NCI-H187 (cell line): ENCODE data around the gene HOXA13.

Experiments
- DNase-seq, 2 experiments: peaks; one replicate each; lab custom pipeline; 2025; lab: John Stamatoyannopoulos, UW

The HOXA13 gene

DNA sequence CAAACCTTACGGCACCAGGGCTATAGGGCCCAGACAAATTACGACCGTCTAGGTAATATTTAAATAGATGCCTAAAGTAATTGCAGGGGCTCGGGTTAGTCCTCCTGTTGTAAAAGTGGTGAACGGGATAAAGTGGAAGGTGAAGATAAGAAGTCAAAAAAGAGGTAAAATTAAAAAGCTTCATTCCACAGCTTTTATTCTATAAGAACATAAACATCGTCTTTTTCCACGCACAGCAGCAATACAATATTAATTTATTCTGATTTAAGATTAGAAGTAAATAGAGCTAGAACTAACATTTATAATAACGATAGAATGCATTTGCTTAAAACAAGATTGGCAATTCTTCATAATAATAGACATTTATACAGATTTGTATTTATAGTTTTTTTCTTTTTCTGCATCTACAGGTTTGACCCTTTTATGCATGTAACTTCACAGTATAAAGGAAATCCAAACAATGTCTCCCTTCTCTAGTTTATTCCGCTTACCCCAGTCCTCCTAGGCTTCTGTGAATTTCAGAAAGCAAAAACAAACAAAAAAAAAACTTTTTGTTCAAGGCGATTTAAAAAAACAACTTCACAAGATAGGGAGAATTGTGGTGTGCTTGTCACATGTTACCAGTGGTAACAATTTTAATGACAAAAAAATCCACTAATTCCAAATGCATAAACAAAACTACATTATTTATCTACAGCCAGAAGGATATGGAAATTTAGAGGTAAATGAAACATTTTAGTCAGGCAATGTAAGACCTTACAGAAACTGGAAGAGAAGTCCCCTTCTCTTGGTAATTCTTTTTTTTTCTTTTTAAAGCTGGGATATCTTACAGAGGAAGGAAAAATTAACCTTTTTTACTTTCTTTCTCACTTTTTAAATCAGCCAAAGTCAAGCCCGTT lies 29.2 kb downstream of the HOXA13 start:
- peak in 1 of 2 experiments; percentile 44 for DNase-seq

DNA sequence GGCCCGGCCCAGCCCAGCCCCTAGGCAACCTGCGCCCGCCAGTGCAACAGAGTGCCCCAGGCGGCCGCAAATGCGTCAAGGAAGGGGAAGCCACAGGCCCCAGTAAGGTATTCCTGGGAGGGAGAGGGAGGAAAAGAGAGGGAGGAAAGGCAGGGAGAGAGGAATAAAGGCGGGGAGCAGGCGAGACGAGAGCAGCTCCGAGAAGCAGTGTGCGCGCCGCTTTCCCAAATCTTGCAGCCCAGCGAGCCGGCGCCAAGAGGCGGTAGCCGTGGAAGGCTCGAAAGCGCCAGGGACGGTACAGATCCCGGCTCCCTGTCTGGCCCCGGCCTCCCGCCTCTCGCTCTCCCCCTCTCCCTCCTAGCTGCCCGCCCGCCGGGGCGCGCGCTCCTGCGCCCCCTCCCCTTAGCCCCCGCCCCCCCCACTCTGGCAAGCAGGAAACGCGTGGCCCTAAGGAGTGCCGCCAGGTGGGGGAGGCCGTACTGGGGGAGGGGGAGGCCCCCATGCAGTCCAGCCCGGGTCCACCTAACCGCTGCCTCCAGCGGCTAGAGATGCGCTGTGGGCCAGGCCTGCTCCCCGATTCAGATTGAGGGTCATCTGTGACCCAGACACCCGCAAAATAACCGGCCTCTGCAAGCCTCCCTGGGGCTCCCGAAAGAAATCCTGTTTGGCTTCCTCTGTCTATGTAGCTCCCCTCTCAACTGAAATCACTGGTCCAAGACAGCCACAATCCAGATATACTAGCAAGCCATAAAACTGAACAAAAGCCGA lies 30.0 kb downstream of the HOXA13 start:
- DNase-seq = peak; percentile 47 to 61

DNA sequence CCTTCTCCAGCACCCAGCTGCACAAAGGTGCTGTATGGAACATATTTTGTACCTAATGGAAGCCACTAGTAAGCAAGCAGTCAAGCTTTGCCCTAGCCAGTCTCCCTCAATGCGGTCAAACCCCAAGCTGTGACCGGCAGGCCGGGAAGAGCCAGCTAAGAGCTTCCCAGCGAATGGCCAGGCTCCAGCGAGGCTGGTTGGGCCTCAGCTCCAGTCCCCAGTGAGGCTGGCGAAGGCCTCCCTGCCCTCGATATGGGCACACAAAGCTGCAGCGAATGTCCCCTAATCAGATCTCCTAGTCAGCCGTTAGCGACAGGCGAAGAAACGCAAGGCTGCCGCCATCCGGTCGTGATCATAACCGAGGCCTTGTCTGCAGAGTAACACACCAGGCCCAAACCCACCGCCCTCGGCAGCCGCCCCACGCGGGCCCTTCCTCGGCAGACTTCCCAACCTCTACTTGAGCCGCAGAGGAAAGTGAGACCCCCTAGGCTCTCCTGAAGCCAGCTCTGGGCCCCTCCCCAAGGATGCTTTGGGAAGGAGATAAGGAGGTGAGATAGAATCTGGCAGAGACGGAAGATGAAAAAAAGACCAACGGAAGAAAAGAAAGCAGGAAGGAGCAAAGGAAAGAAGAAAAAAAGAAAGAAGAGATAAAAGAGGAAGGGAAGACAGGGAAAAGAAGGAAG lies 31.5 kb downstream of the HOXA13 start:
- DNase-seq = peak in 1 of 2 experiments; percentile 38

DNA sequence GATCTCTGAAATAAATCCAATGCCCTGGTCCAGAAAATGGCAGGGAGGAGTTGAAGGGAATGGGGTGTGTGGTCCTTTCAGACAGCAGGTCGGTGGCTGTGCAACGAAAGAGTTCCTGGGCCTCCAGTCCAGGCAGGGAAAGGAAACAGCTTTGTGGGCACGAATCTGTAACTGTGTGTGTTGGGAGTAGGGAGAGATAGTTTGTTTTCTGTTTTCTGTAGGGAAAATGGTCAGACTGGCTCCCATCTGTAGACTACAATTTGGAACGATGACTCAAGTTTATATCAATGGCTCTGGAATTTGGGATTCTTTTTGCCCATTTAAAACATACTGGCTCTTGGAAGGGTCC lies 32.0 kb downstream of the HOXA13 start:
- DNase-seq = peak in 1 of 2 experiments; percentile 34

DNA sequence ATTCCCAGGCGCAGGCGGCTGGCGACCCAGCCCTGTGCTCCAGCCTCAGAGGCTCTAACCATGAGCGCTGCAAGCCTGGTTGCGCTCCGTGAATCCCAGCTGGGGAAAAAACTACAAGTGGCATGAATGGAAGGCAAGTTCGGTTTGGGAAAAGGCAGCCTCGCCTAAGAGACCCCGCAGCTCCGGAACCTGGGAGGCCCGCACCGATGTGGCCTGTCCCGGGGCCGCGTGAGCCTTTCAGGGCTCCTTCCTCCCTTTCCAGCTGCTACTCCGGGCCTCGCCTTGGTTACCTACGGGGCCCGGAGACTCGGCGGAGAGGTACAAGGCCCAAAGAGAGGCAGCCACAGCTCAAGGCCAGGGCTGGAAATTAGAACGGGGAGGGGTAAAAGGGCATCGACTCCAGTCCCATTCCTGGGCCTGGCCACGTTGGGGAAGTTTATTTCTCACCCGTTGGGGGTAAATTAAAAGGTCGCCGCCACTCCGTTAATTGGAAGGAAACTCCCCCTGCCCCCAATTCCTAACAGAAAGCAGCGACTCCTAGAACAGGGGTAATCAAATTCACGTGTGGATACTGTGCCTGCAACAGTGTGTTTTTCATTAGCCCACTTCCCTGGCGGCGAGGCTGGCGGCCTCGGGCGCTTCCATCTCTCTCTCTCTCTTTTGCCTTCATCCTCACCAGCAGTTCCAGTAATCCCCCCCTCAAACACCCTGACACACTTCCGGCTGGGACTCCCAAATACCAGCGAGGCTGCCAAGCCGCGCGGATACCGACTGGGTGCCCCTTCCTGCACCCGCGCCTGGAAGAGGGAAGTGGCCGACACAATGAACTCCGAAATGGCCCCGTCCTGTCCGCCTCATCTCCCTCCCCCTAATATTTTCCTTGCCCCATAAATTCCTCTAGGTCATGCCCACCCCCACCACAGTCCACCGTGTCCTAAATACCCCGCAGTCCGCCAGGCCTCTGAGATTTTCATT lies 33.1 kb downstream of the HOXA13 start:
- no peak for DNase-seq

DNA sequence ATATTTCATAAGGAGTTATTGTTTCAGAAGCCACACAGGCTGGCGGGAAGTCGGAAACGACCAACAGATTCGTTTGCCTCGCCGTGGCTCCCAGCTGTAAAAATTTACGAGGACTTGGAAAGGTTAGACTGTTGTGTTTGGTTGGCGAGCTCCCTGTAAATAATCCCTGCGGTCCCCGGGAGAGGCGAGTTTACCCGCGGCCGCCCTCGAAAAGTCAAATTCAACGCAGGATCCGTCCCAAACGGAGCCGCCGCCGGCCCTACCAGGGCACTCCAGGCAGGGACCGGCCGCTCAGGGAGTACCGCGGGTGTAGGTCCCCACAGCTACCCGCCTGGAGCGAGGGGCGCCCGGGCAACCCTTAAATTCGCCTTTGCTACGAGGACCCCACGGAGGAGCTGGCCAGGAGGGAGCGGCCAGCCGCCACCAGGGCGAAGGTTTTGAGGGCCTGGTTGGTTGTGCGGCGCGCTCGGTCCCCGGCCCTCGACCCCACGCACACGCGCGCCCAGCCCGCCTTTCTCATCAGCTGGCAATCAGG lies 33.8 kb downstream of the HOXA13 start:
- DNase-seq = no peak

DNA sequence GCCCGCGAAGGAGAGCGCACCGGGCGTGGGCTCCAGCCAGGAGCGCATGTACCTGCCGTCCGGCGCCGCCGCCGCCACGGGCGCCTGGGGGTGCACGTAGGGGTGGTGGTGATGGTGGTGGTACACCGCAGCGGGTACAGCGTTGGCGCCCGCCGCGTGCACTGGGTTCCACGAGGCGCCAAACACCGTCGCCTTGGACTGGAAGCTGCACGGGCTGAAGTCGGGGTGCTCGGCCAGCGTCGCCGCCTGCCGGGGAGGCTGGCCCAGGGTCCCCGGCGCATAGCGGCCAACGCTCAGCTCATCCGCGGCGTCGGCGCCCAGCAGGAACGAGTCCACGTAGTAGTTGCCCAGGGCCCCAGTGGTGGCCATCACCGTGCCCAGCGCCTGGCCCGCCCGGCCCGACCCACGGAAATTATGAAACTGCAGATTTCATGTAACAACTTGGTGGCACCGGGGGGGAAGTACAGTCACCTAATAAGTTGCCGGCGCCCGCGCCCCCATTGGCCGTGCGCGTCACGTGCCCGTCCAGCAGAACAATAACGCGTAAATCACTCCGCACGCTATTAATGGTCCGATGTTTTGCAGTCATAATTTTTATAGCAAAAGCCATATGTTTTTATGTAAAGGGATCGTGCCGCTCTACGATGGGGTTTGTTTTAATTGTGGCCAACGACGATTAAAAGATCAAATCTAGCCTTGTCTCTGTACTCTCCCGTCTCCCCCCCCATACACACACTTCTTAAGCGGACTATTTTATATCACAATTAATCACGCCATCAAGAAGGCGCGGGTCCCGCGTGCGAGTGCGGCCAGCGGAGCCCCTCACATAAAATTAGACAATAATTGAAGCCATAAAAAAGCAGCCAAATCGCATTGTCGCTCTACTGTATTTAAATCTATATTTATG lies 34.5 kb downstream of the HOXA13 start, which contains the start of gene HOXA9:
TSS of gene HOXA9 (minus strand) at position 449 of the 907 bp plus-strand sequence. CDS start at position 369, 80 bp downstream.
- DNase-seq = no peak

DNA sequence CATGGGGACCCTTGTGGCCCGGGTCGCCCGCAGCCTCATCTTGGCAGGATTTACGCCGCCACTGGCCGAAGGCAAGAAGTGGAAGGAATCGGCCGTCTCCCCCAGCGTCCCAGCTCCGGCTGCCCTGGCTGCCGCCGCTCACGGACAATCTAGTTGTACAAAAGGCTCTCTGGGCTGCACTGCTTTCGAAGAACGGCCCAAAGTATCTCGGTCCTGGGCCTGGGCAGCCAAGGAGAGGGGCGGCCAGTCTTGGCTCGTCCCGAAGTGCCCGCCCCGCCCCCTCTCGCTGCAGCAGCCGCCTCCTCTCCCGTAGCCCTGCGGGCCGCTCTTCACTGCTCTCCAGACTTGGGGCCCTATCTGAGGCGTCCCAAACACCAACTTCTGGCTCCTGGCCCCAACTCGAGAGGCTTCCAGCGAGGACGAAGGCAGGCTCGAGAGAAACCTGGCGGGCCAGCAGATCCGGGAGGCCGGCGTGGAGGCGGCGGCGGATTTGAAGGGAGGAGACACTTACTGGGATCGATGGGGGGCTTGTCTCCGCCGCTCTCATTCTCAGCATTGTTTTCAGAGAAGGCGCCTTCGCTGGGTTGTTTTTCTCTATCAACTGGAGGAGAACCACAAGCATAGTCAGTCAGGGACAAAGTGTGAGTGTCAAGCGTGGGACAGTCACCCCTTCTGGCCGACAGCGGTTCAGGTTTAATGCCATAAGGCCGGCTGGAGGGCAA lies 35.4 kb downstream of the HOXA13 start:
- DNase-seq = no peak

DNA sequence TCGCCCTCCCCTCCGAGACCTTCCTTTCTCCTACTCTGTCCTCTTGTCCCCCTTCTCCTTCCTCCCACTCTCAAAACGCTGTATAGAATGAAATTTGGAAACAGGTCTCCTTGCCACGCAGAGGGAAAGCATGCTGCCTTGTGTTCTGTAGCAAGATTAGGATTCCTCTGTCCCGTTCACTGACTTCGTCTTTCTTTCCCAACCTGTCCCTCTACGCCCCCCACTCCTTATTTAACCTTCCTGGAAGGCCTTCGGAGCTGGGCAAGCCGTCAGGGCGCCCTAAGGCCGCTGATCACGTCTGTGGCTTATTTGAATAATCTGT lies 35.9 kb downstream of the HOXA13 start:
- no peak for DNase-seq

DNA sequence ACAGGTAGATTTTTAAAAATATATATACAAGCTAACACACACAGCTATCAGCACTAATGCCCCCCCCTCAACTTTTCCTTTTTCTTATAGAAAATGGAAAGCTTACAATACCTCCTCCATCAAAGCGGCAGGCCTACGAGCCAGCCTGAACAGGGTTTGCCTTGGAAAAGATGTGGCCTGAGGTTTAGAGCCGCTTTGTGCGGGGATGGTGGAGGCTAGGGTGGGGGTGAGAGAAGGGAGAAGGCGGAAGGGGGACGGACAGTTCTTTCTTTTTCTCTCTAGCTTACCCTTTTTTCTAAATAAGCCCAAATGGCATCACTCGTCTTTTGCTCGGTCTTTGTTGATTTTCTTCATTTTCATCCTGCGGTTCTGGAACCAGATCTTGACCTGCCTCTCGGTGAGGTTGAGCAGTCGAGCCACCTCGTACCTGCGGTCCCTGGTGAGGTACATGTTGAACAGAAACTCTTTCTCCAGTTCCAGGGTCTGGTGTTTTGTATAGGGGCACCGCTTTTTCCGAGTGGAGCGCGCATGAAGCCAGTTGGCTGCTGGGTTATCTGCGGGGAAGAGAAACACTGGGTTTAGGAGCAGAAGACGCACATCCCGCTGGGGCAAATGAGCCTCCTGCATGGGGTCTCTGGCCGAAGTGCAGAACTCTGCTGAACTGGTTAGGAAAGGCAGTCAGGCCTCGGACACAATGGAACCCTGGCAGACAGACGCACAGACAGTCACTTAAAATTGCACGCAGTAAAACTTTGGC lies 36.4 kb downstream of the HOXA13 start:
- no peak for DNase-seq

DNA sequence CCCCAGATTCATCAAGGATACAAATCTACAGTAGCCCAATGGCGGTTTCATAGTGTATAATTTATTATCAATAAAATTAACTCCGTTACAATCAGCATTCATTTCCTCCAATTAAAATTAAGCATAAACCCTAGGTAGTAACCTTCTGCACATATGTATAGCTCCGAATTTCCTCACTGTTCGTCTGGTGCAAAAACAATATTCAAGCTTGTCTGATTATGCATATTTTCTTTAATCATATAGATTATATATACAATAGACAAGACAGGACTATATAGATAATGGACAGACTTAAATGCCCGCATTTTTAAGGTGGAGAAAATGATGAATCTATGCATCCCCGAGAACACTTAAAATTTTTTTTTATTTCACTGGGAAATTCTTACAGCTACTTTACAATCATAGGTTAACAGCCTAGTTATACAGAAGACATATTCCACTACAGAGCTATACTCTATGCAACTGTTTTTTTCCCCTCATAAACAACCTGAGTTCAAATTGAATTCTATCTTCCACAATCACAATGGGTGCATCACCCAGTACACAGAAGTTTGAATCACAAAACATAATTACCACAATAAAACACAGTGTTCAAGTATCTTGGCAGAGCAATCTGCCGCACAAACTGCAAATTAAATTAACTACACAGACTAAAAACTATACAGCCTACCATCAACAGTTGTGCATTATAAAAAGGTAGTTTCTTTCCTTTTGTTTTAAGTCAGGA lies 37.2 kb downstream of the HOXA13 start:
- DNase-seq = no peak

DNA sequence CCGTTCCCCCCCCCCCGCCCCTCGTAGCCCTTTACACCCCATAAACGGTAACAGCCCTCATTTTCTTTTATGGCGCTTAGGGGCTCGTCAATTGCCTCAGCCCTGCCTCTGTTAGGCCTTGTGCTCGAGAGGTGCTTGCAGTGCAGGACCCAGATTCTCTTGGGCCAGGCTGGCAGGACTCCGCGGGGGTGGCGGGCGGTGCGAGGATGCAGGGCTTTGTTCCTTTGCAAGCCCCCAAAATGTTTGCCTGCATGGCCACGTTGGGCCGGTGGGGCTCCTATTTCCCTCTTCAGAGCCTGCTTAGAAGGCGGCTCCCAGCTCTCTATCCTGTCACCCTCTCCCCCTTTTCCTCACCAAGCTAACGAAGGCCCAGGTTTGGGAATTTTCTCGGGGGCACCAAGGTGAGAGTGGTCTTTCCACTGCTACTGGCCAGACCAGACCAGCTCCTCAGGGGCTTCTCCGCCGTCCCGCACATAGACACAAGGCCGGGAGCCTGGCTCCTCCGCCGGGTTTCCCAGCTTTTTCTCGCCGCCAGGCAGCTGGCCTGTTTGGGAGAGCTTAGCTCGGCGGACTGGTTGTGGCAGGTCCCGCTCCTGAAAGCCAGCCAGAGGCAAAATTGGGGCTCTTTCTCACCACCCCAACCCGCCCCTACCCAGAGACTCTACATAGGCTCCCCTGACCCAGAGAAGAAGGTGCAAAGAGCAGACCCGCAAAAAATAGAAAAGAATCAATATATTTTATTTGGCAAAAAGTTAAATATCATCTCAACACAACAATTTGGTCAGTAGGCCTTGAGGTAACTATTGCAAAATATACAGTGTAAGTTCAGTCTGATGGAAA lies 38.0 kb downstream of the HOXA13 start:
- no peak for DNase-seq

DNA sequence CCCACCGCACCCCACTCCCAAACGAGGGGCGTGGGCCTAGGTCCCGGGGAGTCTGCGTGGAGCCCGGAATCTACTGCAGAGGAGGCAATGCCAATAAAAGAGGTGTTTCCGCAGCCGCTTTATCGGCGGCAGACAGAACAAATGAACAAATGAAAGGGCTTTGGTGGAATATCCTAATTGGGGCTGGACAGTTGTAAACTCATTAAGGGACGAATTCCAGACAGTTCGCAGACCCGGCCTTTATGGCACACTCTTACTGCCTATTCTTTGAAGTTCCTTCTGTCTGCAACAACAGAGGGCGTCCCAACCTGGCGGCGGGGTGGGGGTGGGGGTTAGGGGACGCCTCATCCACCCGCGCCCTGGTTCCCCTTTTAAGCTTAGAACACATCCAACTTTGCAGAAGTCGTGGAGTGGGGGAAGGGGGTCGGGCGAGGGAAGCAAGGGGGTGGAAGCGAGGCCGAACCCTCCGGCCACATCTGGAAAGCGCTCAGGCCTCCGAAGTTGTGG lies 38.6 kb downstream of the HOXA13 start:
- no peak for DNase-seq

DNA sequence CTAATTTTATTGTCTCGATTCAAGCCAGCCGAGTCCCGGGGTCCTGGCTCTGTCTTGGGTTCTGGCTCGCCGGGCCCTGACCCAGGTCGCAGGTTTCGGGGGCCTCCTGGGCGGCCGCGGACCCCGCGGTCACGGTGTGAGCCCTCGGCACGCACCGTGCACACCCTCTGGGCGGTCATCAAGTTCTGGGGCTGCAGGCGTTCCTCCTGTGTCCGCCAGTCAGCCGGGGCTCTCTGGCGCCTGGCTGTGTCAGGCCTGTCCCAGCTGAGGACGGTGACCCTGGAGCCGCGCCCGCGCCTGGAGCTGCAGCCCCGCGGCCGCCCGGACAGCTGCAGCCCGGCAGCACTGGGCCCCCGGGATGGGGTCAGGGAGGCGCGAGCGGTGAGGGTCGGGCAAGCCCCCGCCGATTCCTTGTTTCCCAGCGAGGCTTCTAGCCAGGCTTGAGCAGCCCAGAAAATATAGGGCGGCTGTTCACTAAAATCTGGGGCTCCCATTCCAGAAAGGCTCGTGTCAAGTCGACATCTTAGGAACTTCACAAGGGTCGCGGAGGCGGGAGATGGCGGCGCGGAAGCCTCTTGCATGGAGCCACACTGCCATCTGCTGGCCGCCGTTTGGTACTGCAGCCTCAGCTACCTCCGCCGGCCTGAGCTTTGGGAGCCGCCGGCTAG lies 39.2 kb downstream of the HOXA13 start:
- peak; percentile 53 to 71 for DNase-seq

DNA sequence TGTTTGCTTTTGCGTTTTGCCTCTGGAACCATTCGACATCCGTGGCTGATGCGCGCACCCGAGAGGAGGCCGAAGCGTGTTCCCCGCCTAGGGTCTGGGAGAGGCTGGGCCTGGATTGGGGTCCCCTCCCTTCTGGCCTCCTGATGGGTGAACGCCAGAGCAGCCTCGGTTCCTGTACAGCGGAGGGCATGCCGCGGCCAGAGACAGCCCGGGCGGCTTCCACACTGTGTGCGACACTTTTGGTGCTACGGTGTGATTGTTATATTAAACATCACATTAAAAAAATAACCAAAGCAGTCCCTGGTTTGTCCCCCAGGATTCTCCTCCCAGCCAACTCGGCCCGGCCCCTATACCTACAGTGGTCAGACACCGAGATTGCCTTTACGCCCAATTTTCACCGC lies 39.7 kb downstream of the HOXA13 start:
- DNase-seq = no peak
